HCT116 (cell line): ENCODE measurements around the gene NCKAP5. TPM values are rescaled to one million over a fixed set of nuclear protein-coding genes. Genes with fewer than 3 reads are reported as not detected.

Experiments used
- ATAC-seq: fragments of 200-7000 bp; cut with Tn5 transposase; 2 replicates; pipeline ENCODE4 v1.9.1; 2020; ENCODE audit warnings: mild to moderate bottlenecking, moderate library complexity
- BruUV-seq: library from RNA; stranded (reverse); fragments of 400-500 nt; replicated peaks from 2 replicates; lab custom pipeline; 2021; lab: Mats Ljungman, UMichigan
- CTCF ChIA-PET: fragments of 300-600 bp; sonication (Branson Sonifier 250); formaldehyde crosslinking; loops from one replicate; lab custom pipeline; 2021; ENCODE audit warnings: antibody characterized with exemption; lab: Charles Lee
- POLR2A ChIA-PET: fragments of 300-600, 350-600 bp; sonication (Branson Sonifier 250); formaldehyde crosslinking; loops from one replicate; lab custom pipeline; 2021; ENCODE audit warnings: antibody characterized with exemption; lab: Charles Lee
- RAD21 ChIA-PET, 2 experiments: fragments of 300-600 bp; sonication (Branson Sonifier 250); formaldehyde crosslinking; loops; one replicate each; lab custom pipeline; 2023; ENCODE audit warnings: low total read pairs in 2 of 2; ENCODE audit not compliant: uncharacterized antibody in 2 of 2, unreplicated experiment in 2 of 2, low non-redundant PET in 1 of 2; lab: Charles Lee
- DNase-seq: peaks from one replicate; pipeline ENCODE4 v3.0.0-alpha.2; 2010; ENCODE audit warnings: low read depth, low spot score
- H2AFZ ChIP-seq: fragments of 200-600 bp; shearing (Covaris generic), sonication (generic); 2 replicates; pipeline ENCODE4 v1.6.1; 2017; ENCODE audit warnings: low read depth, mixed run types, mixed read lengths, antibody characterized with exemption, low read length; ENCODE audit not compliant: poor library complexity, severe bottlenecking
- H3K27ac ChIP-seq: 2 replicates; pipeline ENCODE4 v1.5.1; 2012; ENCODE audit warnings: low read depth, low read length
- H3K27me3 ChIP-seq: fragments of 200-600 bp; sonication (generic); 2 replicates; pipeline ENCODE4 v1.6.1; 2016; ENCODE audit warnings: mixed run types, low read length, mixed read lengths; ENCODE audit not compliant: insufficient read depth
- H3K36me3 ChIP-seq, 2 experiments: fragments of 200-500 bp in 1 of 2; fragments of 200-600 bp in 1 of 2; sonication (Bioruptor generic) in 1 of 2; sonication (generic) in 1 of 2; 2 replicates each; pipeline versions ENCODE4 v1.5.1 to v1.6.1; 2014 to 2016; ENCODE audit warnings: low read length in 2 of 2, inconsistent platforms in 1 of 2, mixed read lengths in 1 of 2, mixed run types in 1 of 2; ENCODE audit not compliant: insufficient read depth in 2 of 2, control insufficient read depth in 1 of 2
- H3K4me1 ChIP-seq, 2 experiments: fragments of 200-600 bp in 1 of 2; sonication (generic) in 1 of 2; 2 replicates each; pipeline versions ENCODE4 v1.5.1 to v1.6.1; 2012 to 2017; ENCODE audit warnings: low read length in 2 of 2, inconsistent platforms in 1 of 2, mild to moderate bottlenecking in 1 of 2, mixed read lengths in 1 of 2, mixed run types in 1 of 2, moderate library complexity in 1 of 2; ENCODE audit not compliant: insufficient read depth in 2 of 2, control insufficient read depth in 1 of 2
- H3K4me2 ChIP-seq: fragments of 200-600 bp; sonication (generic); 2 replicates; pipeline ENCODE4 v1.6.1; 2017; ENCODE audit warnings: mixed run types, low read length, mixed read lengths
- H3K4me3 ChIP-seq, 2 experiments: fragments of 200-600 bp in 1 of 2; sonication (generic) in 1 of 2; replicated peaks in 1 of 2; 2 replicates each; pipeline ENCODE4 v1.5.1; 2011 to 2016; ENCODE audit warnings: low read length in 2 of 2, control low read depth in 1 of 2, low read depth in 1 of 2, mild to moderate bottlenecking in 1 of 2, mixed read lengths in 1 of 2, mixed run types in 1 of 2
- H3K79me2 ChIP-seq: fragments of 200-600 bp; sonication (generic); 2 replicates; pipeline ENCODE4 v1.6.1; 2017; ENCODE audit warnings: mild to moderate bottlenecking, mixed run types, low read length, moderate library complexity, mixed read lengths; ENCODE audit not compliant: insufficient read depth
- H3K9ac ChIP-seq: fragments of 200-600 bp; sonication (generic); 2 replicates; pipeline ENCODE4 v1.6.1; 2016; ENCODE audit warnings: low read length, mixed read lengths
- H3K9me2 ChIP-seq: fragments of 200-600 bp; sonication (generic), shearing (Covaris generic); 2 replicates; pipeline ENCODE4 v1.6.1; 2017; ENCODE audit warnings: mixed run types, mild to moderate bottlenecking, moderate library complexity; ENCODE audit not compliant: insufficient read depth
- H3K9me3 ChIP-seq, 2 experiments: fragments of 200-500 bp in 1 of 2; fragments of 200-600 bp in 1 of 2; sonication (Bioruptor generic) in 1 of 2; sonication (generic) in 1 of 2; 2 replicates each; pipeline ENCODE4 v1.6.1; 2014 to 2017; ENCODE audit warnings: low read length in 2 of 2, mixed read lengths in 2 of 2, inconsistent platforms in 1 of 2, low read depth in 1 of 2, mild to moderate bottlenecking in 1 of 2, mixed run types in 1 of 2, moderate library complexity in 1 of 2; ENCODE audit not compliant: control insufficient read depth in 1 of 2, insufficient read depth in 1 of 2
- H4K20me1 ChIP-seq: fragments of 200-600 bp; sonication (generic), shearing (Covaris generic); 2 replicates; pipeline ENCODE4 v1.6.1; 2017; ENCODE audit warnings: mixed run types, mild to moderate bottlenecking, moderate library complexity; ENCODE audit not compliant: insufficient read depth
- CBX3 ChIP-seq: IDR thresholded peaks from 2 replicates; pipeline ENCODE4 v1.6.1; 2012; ENCODE audit warnings: low read depth
- EGR1 ChIP-seq: IDR thresholded peaks from 2 replicates; pipeline ENCODE4 v1.6.1; 2012; ENCODE audit warnings: low read depth
- ELF1 ChIP-seq: IDR thresholded peaks from 2 replicates; pipeline ENCODE4 v1.6.1; 2012; ENCODE audit warnings: low read depth, borderline replicate concordance
- FOSL1 ChIP-seq: IDR thresholded peaks from 2 replicates; pipeline ENCODE4 v1.6.1; 2012; ENCODE audit warnings: low read depth
- JUND ChIP-seq: IDR thresholded peaks from 2 replicates; pipeline ENCODE4 v1.6.1; 2012
- POLR2A ChIP-seq: IDR thresholded peaks from 2 replicates; pipeline ENCODE4 v1.7.0; 2011; ENCODE audit warnings: borderline replicate concordance; ENCODE audit not compliant: insufficient read depth, insufficient read length; ENCODE audit errors: extremely low read depth
- RAD21 ChIP-seq: IDR thresholded peaks from 2 replicates; pipeline ENCODE4 v1.6.1; 2012; ENCODE audit warnings: low read depth, mild to moderate bottlenecking
- TCF7L2 ChIP-seq: IDR thresholded peaks from 2 replicates; pipeline ENCODE4 v1.7.0; 2011; ENCODE audit warnings: borderline replicate concordance, inconsistent platforms; ENCODE audit not compliant: insufficient read depth, insufficient read length; ENCODE audit errors: extremely low read depth
- YY1 ChIP-seq: IDR thresholded peaks from 2 replicates; pipeline ENCODE4 v1.6.1; 2011; ENCODE audit warnings: low read length, low read depth, moderate library complexity, mild to moderate bottlenecking; ENCODE audit not compliant: insufficient replicate concordance; ENCODE audit errors: extremely low read depth
- ZFX ChIP-seq: fragments of 450-650 bp; IDR thresholded peaks from 2 replicates; pipeline ENCODE4 v1.6.1; 2017
- intact Hi-C: fragments of 100-400 bp; cut with micrococcal nuclease; formaldehyde crosslinking; loops from 2 replicates; pipeline ENCODE4 v1.10.0; 2022
- total RNA-seq: library from RNA; stranded (reverse); gene quantifications from one replicate; pipeline ENCODE4 v1.2.1, GENCODE V29; 2021; ENCODE audit not compliant: unreplicated experiment
- TF ChIP-seq, protein P1 (sequence below): IDR thresholded peaks from 2 replicates; pipeline ENCODE4 v1.6.1; 2012; ENCODE audit warnings: low read depth
- TF ChIP-seq, protein P2 (sequence below): IDR thresholded peaks from 2 replicates; pipeline ENCODE4 v1.6.1; 2012
- TF ChIP-seq, protein P3 (sequence below): IDR thresholded peaks from 2 replicates; pipeline ENCODE4 v1.6.1; 2012

Gene NCKAP5
- total RNA-seq, 1 experiment from 2014 or later: 0.30 TPM

DNA sequence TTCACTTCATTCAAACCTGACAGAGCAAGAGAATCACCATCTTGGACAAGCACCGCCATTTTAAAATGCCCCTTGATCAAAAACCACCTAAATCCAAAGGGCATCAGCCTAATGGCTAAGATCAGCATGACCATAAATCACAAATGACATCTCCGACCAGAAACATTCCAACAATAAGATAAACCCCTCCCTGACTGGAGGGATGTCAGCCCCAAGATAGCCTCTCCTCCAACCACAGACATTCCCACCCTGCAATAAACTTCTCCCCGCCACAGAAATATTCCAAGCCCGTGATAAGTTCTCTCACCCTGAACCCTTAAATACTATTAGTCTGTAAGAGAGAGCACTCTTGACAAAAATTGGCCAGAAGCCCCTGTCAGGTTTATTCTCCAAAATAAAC is 876.7 kb downstream of the NCKAP5 start (continued):
- TF ChIP-seq, protein P1, sequence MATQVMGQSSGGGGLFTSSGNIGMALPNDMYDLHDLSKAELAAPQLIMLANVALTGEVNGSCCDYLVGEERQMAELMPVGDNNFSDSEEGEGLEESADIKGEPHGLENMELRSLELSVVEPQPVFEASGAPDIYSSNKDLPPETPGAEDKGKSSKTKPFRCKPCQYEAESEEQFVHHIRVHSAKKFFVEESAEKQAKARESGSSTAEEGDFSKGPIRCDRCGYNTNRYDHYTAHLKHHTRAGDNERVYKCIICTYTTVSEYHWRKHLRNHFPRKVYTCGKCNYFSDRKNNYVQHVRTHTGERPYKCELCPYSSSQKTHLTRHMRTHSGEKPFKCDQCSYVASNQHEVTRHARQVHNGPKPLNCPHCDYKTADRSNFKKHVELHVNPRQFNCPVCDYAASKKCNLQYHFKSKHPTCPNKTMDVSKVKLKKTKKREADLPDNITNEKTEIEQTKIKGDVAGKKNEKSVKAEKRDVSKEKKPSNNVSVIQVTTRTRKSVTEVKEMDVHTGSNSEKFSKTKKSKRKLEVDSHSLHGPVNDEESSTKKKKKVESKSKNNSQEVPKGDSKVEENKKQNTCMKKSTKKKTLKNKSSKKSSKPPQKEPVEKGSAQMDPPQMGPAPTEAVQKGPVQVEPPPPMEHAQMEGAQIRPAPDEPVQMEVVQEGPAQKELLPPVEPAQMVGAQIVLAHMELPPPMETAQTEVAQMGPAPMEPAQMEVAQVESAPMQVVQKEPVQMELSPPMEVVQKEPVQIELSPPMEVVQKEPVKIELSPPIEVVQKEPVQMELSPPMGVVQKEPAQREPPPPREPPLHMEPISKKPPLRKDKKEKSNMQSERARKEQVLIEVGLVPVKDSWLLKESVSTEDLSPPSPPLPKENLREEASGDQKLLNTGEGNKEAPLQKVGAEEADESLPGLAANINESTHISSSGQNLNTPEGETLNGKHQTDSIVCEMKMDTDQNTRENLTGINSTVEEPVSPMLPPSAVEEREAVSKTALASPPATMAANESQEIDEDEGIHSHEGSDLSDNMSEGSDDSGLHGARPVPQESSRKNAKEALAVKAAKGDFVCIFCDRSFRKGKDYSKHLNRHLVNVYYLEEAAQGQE: no peak
- no peak for TF ChIP-seq ZFX
- TF ChIP-seq TCF7L2: no peak
- no peak for TF ChIP-seq CBX3
- TF ChIP-seq, protein P2, sequence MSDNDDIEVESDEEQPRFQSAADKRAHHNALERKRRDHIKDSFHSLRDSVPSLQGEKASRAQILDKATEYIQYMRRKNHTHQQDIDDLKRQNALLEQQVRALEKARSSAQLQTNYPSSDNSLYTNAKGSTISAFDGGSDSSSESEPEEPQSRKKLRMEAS: no peak

DNA sequence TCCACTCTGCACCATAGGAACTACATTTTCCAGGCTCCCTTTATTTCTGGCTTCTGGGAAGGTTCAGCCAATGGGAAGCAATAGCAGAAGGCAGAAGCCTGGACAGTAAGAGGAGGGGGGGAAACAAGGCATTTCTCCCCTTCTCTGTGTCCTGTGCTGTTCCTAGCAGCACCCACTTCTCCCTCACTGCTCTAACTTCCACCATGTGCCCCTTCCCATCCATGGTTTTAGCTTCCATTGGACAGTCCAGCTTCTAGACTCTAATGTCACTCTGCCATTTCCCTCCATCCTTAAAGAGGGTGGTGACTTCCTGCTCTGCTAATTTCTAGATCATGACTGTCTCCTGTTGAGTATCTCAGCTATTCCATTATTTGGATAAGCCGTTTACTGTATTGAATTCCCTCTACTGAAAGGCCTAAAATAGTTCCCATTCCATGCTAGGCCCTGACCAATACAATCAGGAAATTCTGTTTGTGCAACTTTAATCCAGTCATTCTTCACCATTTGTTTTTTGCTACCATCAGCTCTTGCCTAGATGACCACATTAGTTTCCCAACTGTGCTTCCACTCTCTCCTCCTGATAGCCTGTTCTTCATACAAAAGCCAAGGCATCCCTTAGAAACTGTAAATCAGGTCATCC is 877.5 kb downstream of the NCKAP5 start:
- no peak for ATAC-seq
- POLR2A ChIA-PET: no interaction called here

More for the DNA sequence above, 877.5 kb downstream of the NCKAP5 start:
- Histone ChIP-seq H3K27ac (no peak overlapping the region), H3K9ac (no peak overlapping the region), H3K4me1 (no peaks in the 10 kb centered on the region), H2AFZ (no peak overlapping the region), H3K36me3 (no peaks in the 10 kb centered on the region), H3K9me3 (no peaks in the 10 kb centered on the region)
- BruUV-seq: no TSS peak
- CTCF ChIA-PET: no interaction called here
- TF ChIP-seq YY1: no peak
- TF ChIP-seq EGR1: no peak
- TF ChIP-seq, protein P3, sequence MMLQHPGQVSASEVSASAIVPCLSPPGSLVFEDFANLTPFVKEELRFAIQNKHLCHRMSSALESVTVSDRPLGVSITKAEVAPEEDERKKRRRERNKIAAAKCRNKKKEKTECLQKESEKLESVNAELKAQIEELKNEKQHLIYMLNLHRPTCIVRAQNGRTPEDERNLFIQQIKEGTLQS: no peak
- no peak for TF ChIP-seq JUND
- TF ChIP-seq POLR2A: no peak
- TF ChIP-seq TCF7L2: no peak
- TF ChIP-seq FOSL1: no peak
- TF ChIP-seq ELF1: no peak
- no peak for TF ChIP-seq RAD21
- TF ChIP-seq, all 23 proteins: peak for 0
- RAD21 ChIA-PET: no interaction called here
- Histone ChIP-seq H3K27me3 (0 out of 2 replicates have a peak, but pooled peaks cover 1% of the 10 kb centered on the region), H3K4me3 (no peak overlapping the region), H3K4me2 (no peak overlapping the region), H4K20me1 (no peaks in the 10 kb centered on the region), H3K9me2 (no peaks in the 10 kb centered on the region), H3K79me2 (no peaks in the 10 kb centered on the region)
- DNase-seq: no peak
- intact Hi-C loops: no loop called here
